ENCODE data around the gene TMEM184A.
A peak's percentile ranks its signal among the peaks of the same experiment; 100 is the strongest.

The TMEM184A gene

DNA sequence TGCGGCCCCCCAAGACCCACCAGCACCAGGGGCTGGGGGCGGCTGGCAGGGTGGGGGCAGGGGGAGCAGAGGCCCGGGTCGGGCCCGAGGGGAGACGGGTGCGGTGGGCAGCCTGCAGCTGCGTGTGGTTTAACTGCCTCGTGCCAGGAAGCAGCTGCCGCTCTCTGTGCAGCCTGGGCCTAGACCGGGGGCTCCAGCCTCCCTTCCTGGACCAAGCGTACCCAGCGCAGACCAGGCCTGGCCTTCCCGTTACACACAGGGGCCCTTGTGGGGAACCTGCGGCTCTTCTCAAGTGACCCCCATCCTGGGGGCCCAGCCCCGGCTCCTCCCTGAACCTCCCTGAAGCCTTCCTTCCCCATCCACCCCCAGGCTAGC is 45.2 kb downstream of the TMEM184A start:
- no peaks in the 10 kb centered on the region for H3K4me1 ChIP-seq (ENCODE audit: control insufficient read depth, insufficient read depth, low read length)
- H3K9me3 ChIP-seq (ENCODE audit: control insufficient read depth, low read length) = no peaks in the 10 kb centered on the region
- no peak overlapping the region for H3K27ac ChIP-seq (ENCODE audit: insufficient read depth, low read depth, low read length, poor library complexity, severe bottlenecking)
- H3K36me3 ChIP-seq (ENCODE audit: control insufficient read depth, insufficient read depth, low read length) = no peaks in the 10 kb centered on the region
- 92% methylated on average over 16 of the region's 16 CpGs for WGBS, 2 experiments
- H3K4me3 ChIP-seq (ENCODE audit: insufficient read depth, low read depth, low read length) = no peak overlapping the region
- no peaks in the 10 kb centered on the region for H3K27me3 ChIP-seq (ENCODE audit: control insufficient read depth, insufficient read depth, low read length, poor library complexity, severe bottlenecking)

DNA sequence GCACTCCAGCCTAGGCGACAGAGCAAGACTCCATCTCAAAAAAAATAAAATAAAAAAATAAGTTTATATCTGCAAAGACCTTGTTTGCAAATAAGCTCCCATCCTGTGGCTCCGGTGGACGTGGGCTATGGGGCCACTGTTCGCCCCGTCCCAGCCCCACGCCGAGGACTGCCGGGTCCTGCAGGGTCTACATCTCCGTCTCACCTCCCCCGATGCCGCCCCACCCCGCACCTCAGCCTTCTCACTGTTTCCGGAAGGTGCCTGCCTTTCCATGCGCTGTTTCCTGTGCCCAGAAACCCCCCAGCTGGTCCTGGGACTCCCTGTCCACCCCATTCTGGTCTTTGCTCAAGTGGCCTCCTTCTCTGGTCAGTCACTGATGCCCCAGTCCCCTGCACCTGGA is 46.8 kb downstream of the TMEM184A start:
- no peak overlapping the region for H3K27ac ChIP-seq (ENCODE audit: insufficient read depth, low read depth, low read length, poor library complexity, severe bottlenecking)
- no peaks in the 10 kb centered on the region for H3K4me1 ChIP-seq (ENCODE audit: control insufficient read depth, insufficient read depth, low read length)
- WGBS, 2 experiments = 95 to 96% methylated on average over 13 to 14 of the region's 14 CpGs
- H3K4me3 ChIP-seq (ENCODE audit: insufficient read depth, low read depth, low read length) = no peak overlapping the region
- H3K36me3 ChIP-seq (ENCODE audit: control insufficient read depth, insufficient read depth, low read length) = no peaks in the 10 kb centered on the region
- H3K9me3 ChIP-seq (ENCODE audit: control insufficient read depth, low read length) = no peaks in the 10 kb centered on the region
- no peaks in the 10 kb centered on the region for H3K27me3 ChIP-seq (ENCODE audit: control insufficient read depth, insufficient read depth, low read length, poor library complexity, severe bottlenecking)

DNA sequence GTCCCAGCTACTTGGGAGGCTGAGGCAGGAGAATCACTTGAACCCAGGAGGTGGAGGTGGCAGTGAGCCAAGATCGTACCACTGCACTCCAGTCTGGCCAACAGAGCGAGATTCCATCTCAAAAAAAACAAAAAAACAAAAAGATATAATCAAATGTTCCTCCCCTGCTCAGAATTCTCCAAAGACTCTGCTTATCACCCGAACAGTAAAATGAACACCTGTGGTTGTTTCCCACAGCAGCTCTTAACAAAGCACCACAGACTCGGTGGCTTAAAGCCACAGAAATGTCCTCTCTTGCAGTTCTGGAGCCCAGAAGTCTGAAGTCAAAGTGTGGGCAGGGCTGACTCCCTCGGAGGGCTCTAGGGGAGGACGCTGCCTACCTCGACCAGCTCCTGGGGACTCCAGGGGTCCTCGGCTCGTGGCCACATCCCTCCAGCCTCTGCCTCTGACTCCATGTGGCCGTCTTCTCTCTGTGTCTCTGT is 47.7 kb downstream of the TMEM184A start:
- no peak overlapping the region for H3K4me3 ChIP-seq (ENCODE audit: insufficient read depth, low read depth, low read length)
- no peak overlapping the region for H3K27ac ChIP-seq (ENCODE audit: insufficient read depth, low read depth, low read length, poor library complexity, severe bottlenecking)
- no peaks in the 10 kb centered on the region for H3K27me3 ChIP-seq (ENCODE audit: control insufficient read depth, insufficient read depth, low read length, poor library complexity, severe bottlenecking)
- peaks cover 1% of the 10 kb centered on the region for H3K4me1 ChIP-seq (ENCODE audit: control insufficient read depth, insufficient read depth, low read length)
- no peaks in the 10 kb centered on the region for H3K36me3 ChIP-seq (ENCODE audit: control insufficient read depth, insufficient read depth, low read length)
- WGBS, 2 experiments = 89 to 91% methylated on average over 10 of the region's 10 CpGs
- H3K9me3 ChIP-seq (ENCODE audit: control insufficient read depth, low read length) = no peaks in the 10 kb centered on the region

DNA sequence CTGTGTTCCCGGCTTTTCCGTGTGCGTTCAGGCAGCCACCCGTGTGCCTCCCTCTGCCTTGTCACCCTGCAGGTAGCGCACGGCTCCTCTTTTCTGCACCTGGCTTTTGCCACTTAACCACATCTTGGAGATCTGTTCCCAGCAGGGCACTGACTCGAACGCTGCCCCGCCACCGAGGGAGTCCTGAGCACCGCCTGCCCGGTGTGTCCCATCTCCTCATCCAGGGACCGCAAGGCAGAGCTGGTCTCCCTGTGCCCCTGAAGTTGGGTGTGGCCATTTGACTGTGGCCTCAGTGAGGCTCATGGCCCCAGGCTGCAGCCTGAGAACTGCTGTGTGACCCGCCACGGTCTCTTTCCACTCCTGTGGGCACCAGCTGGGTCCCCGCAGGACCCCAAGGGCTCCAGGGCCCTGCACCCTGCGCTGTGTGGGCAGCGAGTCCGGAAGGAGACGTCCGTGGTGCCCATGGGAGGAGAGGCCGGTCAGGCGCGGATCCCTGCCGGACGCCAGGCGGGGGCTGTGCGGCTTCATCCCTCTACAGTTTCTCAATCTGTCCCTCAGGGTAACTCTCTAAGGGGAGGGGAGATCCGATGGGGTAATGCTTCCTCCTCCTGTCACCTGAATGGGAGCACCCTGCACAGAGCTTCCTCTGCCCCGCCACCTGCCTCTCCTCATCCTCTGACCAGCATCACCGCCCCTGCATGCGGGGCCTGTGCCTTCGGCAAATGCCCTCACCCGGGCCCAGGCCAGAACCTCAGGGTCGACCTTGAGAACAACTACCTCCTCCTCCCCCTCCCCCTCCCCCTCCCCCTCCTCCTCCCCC is 50.1 kb downstream of the TMEM184A start:
- Histone ChIP-seq H3K9me3 (ENCODE audit: control insufficient read depth, low read length) (no peaks in the 10 kb centered on the region), H3K4me1 (ENCODE audit: control insufficient read depth, insufficient read depth, low read length) (peaks cover 9% of the 10 kb centered on the region), H3K27me3 (ENCODE audit: control insufficient read depth, insufficient read depth, low read length, poor library complexity, severe bottlenecking) (no peaks in the 10 kb centered on the region), H3K4me3 (ENCODE audit: insufficient read depth, low read depth, low read length) (no peak overlapping the region), H3K27ac (ENCODE audit: insufficient read depth, low read depth, low read length, poor library complexity, severe bottlenecking) (no peak overlapping the region), H3K36me3 (ENCODE audit: control insufficient read depth, insufficient read depth, low read length) (peaks cover 8% of the 10 kb centered on the region)
- WGBS, 2 experiments = 86 to 92% methylated on average over 33 to 34 of the region's 35 CpGs

DNA sequence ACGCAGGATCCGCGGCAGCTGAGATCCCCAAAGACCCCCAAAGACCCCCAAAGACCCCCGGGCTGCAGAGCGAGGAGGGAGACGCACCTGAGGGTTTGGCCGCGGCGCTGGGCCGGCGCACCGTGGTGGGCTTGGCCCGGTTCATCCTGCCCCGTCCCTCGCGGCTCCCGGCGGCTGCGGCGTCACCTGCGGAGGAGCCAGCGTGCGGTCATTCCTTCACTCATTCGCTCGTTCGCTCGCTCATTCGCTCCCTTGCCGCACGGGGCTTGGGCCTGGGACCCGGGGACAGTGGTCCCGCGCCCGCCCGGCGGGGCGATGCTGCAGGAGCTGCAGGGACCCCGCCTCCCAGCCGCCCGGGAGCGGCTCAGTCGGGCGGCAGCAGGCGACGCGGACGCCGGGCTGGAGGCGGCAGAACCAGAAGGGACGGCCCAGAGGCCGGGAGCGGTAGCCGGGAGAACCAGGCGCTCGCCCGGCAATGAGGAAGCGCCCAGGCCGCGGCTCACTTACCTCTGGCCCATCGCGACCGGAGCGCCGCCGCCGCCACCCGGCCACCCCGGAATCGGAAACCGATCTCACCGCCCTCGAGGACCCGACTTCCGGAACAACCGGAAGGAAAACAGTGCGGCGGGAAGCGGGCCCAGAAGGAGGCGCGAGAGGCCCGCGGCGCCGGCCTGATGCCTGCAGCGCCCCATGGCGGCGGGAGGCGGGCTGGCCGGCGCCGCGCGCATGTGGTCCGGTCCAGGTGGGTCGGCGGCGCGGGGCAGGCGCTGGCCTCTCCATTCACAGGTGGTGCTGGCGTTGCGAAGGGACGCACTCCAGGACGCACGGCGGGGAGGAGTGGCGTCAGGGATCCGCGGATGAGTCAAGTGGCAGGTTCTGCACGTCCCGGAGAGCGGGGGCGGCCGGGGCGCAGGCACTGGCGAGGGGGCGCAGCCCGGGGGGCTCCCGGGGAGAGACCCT is 51.9 kb downstream of the TMEM184A start, which contains the start of gene INTS1:
Gene INTS1 (minus strand): TSS at position 574 of the 960 bp plus-strand sequence. CDS start 429 bp downstream, at position 145.
- Histone ChIP-seq H3K4me1 (ENCODE audit: control insufficient read depth, insufficient read depth, low read length) (peaks cover 9% of the 10 kb centered on the region), H3K27ac (ENCODE audit: insufficient read depth, low read depth, low read length, poor library complexity, severe bottlenecking) (peak within 1 kb of the TSS; percentile 44), H3K27me3 (ENCODE audit: control insufficient read depth, insufficient read depth, low read length, poor library complexity, severe bottlenecking) (no peaks in the 10 kb centered on the region), H3K36me3 (ENCODE audit: control insufficient read depth, insufficient read depth, low read length) (peaks cover 15% of the 10 kb centered on the region), H3K4me3 (ENCODE audit: insufficient read depth, low read depth, low read length) (peak within 1 kb of the TSS; percentile 94), H3K9me3 (ENCODE audit: control insufficient read depth, low read length) (no peaks in the 10 kb centered on the region)
- 1% methylated on average over 114 to 115 of the region's 118 CpGs for WGBS, 2 experiments

DNA sequence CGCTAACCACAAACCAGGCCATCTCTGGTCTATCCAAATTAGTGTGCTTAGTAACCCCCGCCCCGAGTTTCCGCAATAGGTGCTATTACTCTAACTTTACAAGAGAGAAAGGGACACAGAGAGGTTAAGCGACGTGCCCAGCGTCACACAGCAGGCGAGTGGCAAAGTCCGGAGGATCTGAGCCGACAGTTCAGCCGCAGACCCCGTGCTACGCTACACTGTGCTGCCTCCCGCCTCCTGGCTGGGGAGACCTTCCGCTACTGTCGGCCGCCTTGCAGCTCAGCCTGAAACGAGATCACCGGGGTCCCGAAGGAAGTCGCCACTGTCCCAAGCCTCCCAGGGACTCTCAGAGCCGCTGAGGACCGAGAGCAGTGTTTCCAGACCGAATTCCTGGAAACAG is 52.6 kb downstream of the TMEM184A start:
- Histone ChIP-seq H3K27me3 (ENCODE audit: control insufficient read depth, insufficient read depth, low read length, poor library complexity, severe bottlenecking) (no peaks in the 10 kb centered on the region), H3K4me1 (ENCODE audit: control insufficient read depth, insufficient read depth, low read length) (peaks cover 9% of the 10 kb centered on the region), H3K4me3 (ENCODE audit: insufficient read depth, low read depth, low read length) (peak overlapping the region; percentile 94), H3K27ac (ENCODE audit: insufficient read depth, low read depth, low read length, poor library complexity, severe bottlenecking) (peak overlapping the region; percentile 44), H3K9me3 (ENCODE audit: control insufficient read depth, low read length) (no peaks in the 10 kb centered on the region), H3K36me3 (ENCODE audit: control insufficient read depth, insufficient read depth, low read length) (peaks cover 15% of the 10 kb centered on the region)
- WGBS, 2 experiments = 35 to 37% methylated on average over 24 of the region's 24 CpGs

DNA sequence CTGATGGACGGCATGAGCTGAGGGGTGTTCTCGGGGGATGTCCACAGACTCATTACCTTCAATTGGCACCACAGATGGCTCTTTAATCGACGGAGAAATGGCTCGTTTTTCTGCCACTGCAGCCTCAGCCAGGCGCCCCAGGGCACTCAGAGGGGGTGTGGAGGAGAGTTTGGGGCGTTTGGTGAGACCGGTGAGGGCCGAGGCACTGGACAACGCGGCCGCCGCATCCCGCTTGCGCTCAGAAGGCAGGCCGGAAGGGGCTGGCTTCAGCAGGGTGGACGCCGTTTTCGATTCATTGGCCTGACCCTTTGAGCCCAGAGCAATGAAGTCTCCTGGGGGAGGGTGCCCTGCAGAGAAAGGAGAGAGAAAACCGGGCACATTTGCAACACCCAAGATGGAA is 53.2 kb downstream of the TMEM184A start:
- Histone ChIP-seq H3K9me3 (ENCODE audit: control insufficient read depth, low read length) (no peaks in the 10 kb centered on the region), H3K36me3 (ENCODE audit: control insufficient read depth, insufficient read depth, low read length) (peaks cover 15% of the 10 kb centered on the region), H3K4me1 (ENCODE audit: control insufficient read depth, insufficient read depth, low read length) (peaks cover 9% of the 10 kb centered on the region), H3K4me3 (ENCODE audit: insufficient read depth, low read depth, low read length) (peak overlapping the region; percentile 94), H3K27ac (ENCODE audit: insufficient read depth, low read depth, low read length, poor library complexity, severe bottlenecking) (no peak overlapping the region), H3K27me3 (ENCODE audit: control insufficient read depth, insufficient read depth, low read length, poor library complexity, severe bottlenecking) (no peaks in the 10 kb centered on the region)
- WGBS, 2 experiments = 91 to 92% methylated on average over 20 of the region's 20 CpGs

DNA sequence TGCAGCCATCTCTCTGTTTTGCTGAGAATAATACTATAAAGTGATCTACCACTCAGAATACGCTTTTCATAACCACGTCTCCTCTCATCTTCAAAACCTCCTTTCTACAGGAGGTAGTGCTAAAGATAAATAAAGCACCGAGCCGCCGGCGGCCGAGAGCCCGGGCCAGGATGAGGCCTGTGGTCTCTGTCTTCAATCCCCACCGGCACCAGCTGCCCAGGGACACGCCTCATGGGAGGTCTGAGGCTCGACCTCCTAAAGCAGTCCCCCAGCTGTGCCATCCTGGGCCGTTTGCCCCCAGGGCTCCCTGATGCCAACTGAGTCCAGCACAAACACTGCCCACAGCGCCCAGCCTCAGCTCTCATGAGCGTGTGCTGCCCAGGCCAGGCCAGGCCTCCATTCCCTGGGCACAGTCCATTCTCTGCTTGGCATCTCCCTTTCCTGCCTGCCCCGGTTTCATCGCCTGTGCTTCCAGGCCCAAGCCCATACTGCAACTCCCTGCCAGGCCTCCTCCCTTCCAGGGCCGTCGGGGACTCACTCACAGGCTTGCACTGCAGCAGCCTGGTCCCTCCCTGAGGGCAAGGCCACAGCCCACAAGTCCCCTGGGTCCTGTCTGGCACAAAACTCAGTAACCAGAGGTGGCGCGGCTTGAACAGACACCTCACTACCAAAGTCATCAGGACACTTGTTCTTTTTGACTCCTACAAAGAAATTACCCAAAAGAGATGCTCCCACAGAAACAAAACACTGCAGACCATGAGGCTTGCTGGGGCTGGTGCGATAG is 54.3 kb downstream of the TMEM184A start:
- no peak overlapping the region for H3K27ac ChIP-seq (ENCODE audit: insufficient read depth, low read depth, low read length, poor library complexity, severe bottlenecking)
- peaks cover 15% of the 10 kb centered on the region for H3K36me3 ChIP-seq (ENCODE audit: control insufficient read depth, insufficient read depth, low read length)
- peaks cover 9% of the 10 kb centered on the region for H3K4me1 ChIP-seq (ENCODE audit: control insufficient read depth, insufficient read depth, low read length)
- WGBS, 2 experiments = 93 to 97% methylated on average over 21 of the region's 21 CpGs
- no peaks in the 10 kb centered on the region for H3K27me3 ChIP-seq (ENCODE audit: control insufficient read depth, insufficient read depth, low read length, poor library complexity, severe bottlenecking)
- no peak overlapping the region for H3K4me3 ChIP-seq (ENCODE audit: insufficient read depth, low read depth, low read length)
- no peaks in the 10 kb centered on the region for H3K9me3 ChIP-seq (ENCODE audit: control insufficient read depth, low read length)

DNA sequence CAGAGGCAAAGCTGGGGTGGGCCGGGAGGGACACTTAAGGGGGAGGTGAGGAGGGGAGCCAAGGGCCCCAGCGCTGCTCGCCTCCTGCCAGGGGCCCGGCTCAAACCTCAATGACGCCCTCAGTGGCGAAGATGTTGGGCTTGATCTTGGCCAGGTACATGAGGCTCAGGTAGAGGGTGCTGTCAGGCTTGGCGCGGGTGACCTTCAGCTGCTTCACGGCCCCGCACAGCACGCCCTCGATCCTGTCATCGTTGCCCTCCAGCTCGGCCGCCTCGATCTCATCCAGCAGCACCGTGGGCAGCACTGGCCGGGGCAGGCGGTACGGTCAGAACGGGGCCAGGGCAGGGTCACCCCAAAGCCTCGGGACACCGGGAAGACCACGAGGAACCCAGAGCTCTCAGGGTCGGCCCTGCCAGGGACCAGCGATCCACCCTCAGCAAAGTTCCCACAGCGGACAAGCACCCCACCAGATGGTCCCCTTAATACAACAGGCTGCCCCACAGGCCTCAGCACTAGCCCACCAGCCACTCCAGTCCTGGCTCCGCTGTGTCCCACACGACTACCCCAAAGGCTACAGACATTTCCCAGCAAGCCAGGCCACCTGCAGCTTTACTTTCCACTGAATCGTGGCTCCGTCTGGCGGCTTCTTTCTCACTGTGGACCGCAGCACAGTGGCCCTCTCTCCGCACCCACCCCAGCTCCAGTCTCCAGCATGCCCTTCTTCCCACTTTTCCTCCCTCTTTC is 55.8 kb downstream of the TMEM184A start:
- Histone ChIP-seq H3K4me3 (ENCODE audit: insufficient read depth, low read depth, low read length) (no peak overlapping the region), H3K9me3 (ENCODE audit: control insufficient read depth, low read length) (no peaks in the 10 kb centered on the region), H3K36me3 (ENCODE audit: control insufficient read depth, insufficient read depth, low read length) (peaks cover 15% of the 10 kb centered on the region), H3K27ac (ENCODE audit: insufficient read depth, low read depth, low read length, poor library complexity, severe bottlenecking) (no peak overlapping the region), H3K27me3 (ENCODE audit: control insufficient read depth, insufficient read depth, low read length, poor library complexity, severe bottlenecking) (no peaks in the 10 kb centered on the region), H3K4me1 (ENCODE audit: control insufficient read depth, insufficient read depth, low read length) (peaks cover 9% of the 10 kb centered on the region)
- WGBS, 2 experiments = 96% methylated on average over 34 of the region's 34 CpGs
